ENCODE data around the gene DLAT. TPM values are rescaled to one million over a fixed set of nuclear protein-coding genes. Genes with fewer than 3 reads are reported as not detected.
"Not testable (repeated sequence)": the region's sequence is repeated elsewhere in the genome, so short reads cannot be mapped to it uniquely, and the experiment has no call there.

DLAT gene
- total and polyA plus RNA-seq, 5 donors, result 53.7 to 117 (median 95.9) TPM

DNA sequence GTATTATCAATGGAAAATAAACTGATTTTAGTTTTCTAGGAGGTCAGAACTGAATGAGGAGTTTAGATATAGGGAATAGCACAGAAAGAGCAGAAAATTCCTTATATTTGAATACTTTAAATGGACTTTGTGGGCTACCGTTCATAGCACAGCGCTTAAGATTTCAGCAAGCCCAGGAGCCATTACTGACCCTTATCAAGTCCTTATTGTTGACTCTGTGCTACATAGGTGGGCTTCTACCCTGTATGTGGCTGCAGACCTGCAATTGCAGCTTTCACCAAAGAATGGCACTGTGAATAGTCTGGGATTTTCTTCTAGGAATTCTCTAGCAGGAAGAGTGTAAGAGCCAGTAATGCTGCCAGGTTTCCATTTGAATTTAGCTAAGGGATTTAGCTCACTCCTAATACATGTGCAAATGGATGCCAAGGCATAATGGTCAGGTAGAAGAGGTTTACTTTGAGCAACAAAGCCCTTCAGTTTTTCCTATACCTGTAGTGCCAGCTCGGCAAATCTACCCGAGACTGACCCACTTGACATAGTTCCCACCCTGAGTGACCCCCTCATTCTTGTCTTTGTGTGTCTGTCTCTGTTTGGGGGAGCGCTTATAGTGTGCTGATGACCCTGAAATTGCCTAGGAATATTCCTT lies 42.5 kb upstream of the DLAT start:
- 74% methylated on average over 5 of the region's 5 CpGs for WGBS
- no peak for ATAC-seq
- H3K4me1 ChIP-seq (ENCODE audit: control insufficient read depth, insufficient read depth, low read length), result peaks cover 1% of the 10 kb centered on the region
- H3K4me3 ChIP-seq (ENCODE audit: low read length), result no peak overlapping the region
- H3K27me3 ChIP-seq (ENCODE audit: control insufficient read depth, insufficient read depth), result no peaks in the 10 kb centered on the region
- intact Hi-C loops (cut with DNase I), result loop anchor here in 3 of 4 donors (5.0 to 10.0 kb wide), 2 partner anchors 48 to 105 kb away; partner anchors contain the start of genes CFAP68 (in 2 of the 3), FDXACB1 (in 2 of the 3) and DIXDC1 (in 1 of the 3)
- no peaks in the 10 kb centered on the region for H3K9me3 ChIP-seq (ENCODE audit: control insufficient read depth, low read length)
- peak overlapping the region; percentile 33 for H3K27ac ChIP-seq (ENCODE audit: low read length)
- DNase-seq, result no peak

DNA sequence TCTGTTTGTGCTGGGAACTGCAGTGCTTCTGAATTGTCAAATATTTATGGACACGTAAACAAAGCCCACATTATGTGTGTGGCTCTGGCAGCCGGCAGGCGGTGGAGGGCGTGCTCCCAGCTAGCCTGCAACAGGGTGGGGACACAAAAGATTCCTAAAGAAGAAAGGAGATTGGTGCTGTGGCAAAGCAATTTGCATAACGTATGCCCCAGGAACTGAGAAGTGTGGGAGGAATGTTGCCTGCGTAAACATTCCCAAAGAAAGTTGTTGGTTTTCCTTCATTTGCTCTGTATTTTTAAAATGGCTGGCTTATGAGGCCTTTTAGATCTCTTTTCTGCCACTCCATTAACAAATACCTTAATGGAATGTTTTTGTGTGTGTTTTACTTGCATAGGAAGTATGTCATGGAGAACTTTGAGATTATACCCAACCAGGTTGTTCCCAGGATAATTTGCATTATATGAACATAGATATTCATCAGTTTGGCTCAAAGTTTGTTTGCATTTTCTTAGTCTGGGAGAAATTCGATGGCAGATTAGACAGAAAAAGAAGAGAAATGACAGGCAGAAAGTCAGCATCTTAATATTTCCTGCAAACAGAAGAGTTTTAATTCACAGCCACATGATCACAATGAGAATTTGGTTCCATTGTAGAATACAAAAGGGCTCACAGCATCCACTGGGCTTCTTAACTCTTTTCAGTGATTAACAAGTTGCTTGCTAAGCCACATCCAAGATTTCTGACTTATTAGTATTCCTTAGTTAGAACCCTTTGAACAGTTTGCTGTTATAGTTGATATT lies 41.8 kb upstream of the DLAT start:
- peak overlapping the region; percentile 33 for H3K27ac ChIP-seq (ENCODE audit: low read length)
- WGBS, result 49% methylated on average over 7 of the region's 7 CpGs
- H3K27me3 ChIP-seq (ENCODE audit: control insufficient read depth, insufficient read depth), result no peaks in the 10 kb centered on the region
- peak in 2 of 3 donors; percentile 67 to 76 for DNase-seq
- H3K9me3 ChIP-seq (ENCODE audit: control insufficient read depth, low read length), result no peaks in the 10 kb centered on the region
- no peak overlapping the region for H3K4me3 ChIP-seq (ENCODE audit: low read length)
- intact Hi-C loops (cut with DNase I), result loop anchor here in 3 of 4 donors (5.0 to 10.0 kb wide), 2 partner anchors 49 to 106 kb away; partner anchors contain the start of genes CFAP68 (in 2 of the 3), FDXACB1 (in 2 of the 3) and DIXDC1 (in 1 of the 3)
- H3K4me1 ChIP-seq (ENCODE audit: control insufficient read depth, insufficient read depth, low read length), result peaks cover 1% of the 10 kb centered on the region
- ATAC-seq, result peak; percentile 40 to 54

DNA sequence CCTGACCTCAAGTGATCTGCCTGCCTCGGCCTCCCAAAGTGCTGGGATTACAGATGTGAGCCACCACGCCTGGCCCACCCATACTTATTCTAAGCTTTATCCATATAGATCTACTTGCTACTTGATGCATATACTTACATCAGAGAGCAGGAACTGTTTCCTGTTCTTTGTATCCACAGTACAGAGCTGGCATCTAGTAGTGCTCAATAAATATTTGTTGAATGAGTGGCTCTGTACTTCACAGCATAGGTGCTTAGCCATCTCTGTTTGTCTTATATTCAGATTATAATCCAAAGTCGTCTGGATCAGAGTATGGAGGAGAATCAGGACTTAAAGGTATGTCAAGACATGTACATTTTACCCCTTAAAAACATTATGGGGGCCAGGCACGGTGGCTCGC lies 38.6 kb upstream of the DLAT start:
- Histone ChIP-seq H3K4me3 (ENCODE audit: low read length) (no peak overlapping the region), H3K27ac (ENCODE audit: low read length) (no peak overlapping the region), H3K9me3 (ENCODE audit: control insufficient read depth, low read length) (no peaks in the 10 kb centered on the region), H3K27me3 (ENCODE audit: control insufficient read depth, insufficient read depth) (no peaks in the 10 kb centered on the region), H3K4me1 (ENCODE audit: control insufficient read depth, insufficient read depth, low read length) (no peaks in the 10 kb centered on the region)
- 89% methylated on average over 5 of the region's 5 CpGs for WGBS
- DNase-seq, result no peak
- ATAC-seq, result no peak
- intact Hi-C loops (cut with DNase I), result loop anchor here in 1 of 4 donors (10.0 kb wide), 1 partner anchor 52 kb away; the partner anchor contains the start of gene DIXDC1

DNA sequence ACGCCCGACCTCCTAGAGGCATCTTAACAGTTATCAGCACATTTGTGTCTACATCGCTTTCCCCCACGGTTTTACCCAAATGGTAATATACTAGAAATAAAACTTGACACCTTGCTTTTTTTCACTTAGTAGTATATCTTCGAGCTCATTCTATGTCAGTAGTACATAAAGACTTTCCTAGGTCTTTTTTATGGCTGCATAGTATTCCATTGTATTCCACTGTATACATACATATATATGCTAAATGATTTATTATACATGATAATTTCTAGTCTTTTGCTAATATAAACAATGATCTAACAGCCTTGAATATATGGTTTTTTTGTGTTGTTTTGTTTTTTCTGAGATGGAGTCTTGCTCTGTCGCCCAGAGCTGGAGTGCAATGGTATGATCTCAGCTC lies 34.8 kb upstream of the DLAT start:
- H3K9me3 ChIP-seq (ENCODE audit: control insufficient read depth, low read length), result no peaks in the 10 kb centered on the region
- H3K27ac ChIP-seq (ENCODE audit: low read length), result no peak overlapping the region
- no peaks in the 10 kb centered on the region for H3K27me3 ChIP-seq (ENCODE audit: control insufficient read depth, insufficient read depth)
- WGBS, result 96% methylated on average over 6 of the region's 6 CpGs
- H3K4me3 ChIP-seq (ENCODE audit: low read length), result no peak overlapping the region
- intact Hi-C loops (cut with DNase I), result no loop called here
- DNase-seq, result no peak
- H3K4me1 ChIP-seq (ENCODE audit: control insufficient read depth, insufficient read depth, low read length), result no peaks in the 10 kb centered on the region
- ATAC-seq, result no peak

DNA sequence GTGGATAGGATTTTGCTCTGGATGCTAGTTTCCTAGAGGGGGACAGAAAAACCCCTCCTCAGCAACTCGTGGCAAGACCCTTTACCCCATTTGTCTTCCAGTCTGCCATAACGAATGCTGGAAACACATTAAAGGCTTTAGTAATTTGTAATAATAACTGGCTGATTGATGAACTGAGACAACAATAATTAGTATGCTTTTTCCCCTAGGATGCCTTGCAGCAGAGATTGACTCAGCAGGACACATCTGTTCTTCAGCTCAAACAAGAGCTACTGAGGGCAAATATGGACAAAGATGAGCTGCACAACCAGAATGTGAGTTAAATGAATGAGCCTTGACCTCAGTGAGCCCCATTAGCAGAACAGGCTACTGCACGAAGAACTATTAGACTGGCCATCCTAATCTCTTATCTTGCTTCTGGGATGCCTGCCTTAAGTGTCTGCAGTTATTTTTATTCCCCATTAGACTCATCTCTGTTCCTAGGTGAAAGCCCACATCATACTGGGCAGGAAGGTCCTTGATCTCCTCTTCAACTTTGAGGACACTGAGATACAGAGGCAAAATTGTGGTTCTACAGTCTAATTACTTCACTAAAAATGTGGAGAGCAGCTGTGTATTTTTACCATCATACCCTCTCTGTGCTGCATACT lies 32.9 kb upstream of the DLAT start:
- Histone ChIP-seq H3K27me3 (ENCODE audit: control insufficient read depth, insufficient read depth) (no peaks in the 10 kb centered on the region), H3K27ac (ENCODE audit: low read length) (peak overlapping the region; percentile 79), H3K4me1 (ENCODE audit: control insufficient read depth, insufficient read depth, low read length) (no peaks in the 10 kb centered on the region), H3K4me3 (ENCODE audit: low read length) (no peak overlapping the region), H3K9me3 (ENCODE audit: control insufficient read depth, low read length) (no peaks in the 10 kb centered on the region)
- 49% methylated on average over 3 of the region's 3 CpGs for WGBS
- ATAC-seq (peak; percentile 61 to 74), DNase-seq (no peak)
- intact Hi-C loops (cut with DNase I), result no loop called here

DNA sequence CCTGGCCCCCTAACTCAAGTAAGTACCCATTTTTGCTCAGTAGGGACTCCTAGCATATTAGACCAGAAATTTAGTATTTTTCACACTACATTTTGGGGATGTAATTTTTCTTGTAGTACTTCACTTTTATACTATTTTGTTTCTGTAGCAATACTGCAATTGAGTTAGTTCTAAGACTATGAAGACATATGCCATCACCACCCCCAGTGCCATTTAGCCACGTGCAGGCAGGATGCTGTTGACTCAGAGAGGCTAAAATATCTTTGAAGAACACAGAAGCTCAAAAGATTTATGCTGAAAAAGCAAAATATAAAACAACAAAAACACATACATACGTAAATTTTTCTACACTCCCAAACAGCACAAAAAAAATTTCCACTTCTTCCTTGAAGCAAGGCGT lies 29.1 kb upstream of the DLAT start:
- Histone ChIP-seq H3K9me3 (ENCODE audit: control insufficient read depth, low read length) (no peaks in the 10 kb centered on the region), H3K4me1 (ENCODE audit: control insufficient read depth, insufficient read depth, low read length) (no peaks in the 10 kb centered on the region), H3K27me3 (ENCODE audit: control insufficient read depth, insufficient read depth) (no peaks in the 10 kb centered on the region), H3K4me3 (ENCODE audit: low read length) (no peak overlapping the region), H3K27ac (ENCODE audit: low read length) (no peak overlapping the region)
- ATAC-seq (no peak), DNase-seq (no peak)
- intact Hi-C loops (cut with DNase I), result no loop called here
- WGBS, result 88% methylated on average over 3 of the region's 3 CpGs

DNA sequence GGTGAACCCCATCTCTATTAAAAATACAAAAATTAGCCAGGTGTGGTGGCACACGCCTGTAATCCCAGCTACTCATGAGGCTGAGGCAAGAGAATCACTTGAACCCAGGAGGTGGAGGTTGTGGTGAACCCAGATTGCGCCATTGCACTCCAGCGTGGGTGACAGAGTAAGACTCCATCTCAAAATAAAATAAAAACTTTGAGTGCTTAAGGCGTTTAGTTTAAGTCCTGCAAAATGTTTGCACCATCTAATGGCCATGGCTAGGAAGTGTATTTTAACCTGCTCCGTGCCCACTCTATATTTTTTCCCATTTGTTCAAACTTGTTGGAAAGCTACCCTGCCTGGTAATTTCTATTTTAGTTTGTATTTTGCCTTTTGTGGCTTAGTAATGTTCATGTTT lies 28.5 kb upstream of the DLAT start:
- peak; percentile 62 to 63 for ATAC-seq
- H3K27ac ChIP-seq (ENCODE audit: low read length); DNase-seq; H3K27me3 ChIP-seq (ENCODE audit: control insufficient read depth, insufficient read depth); intact Hi-C loops (cut with DNase I); H3K4me1 ChIP-seq (ENCODE audit: control insufficient read depth, insufficient read depth, low read length); H3K4me3 ChIP-seq (ENCODE audit: low read length); H3K9me3 ChIP-seq (ENCODE audit: control insufficient read depth, low read length): not testable (repeated sequence)
- 41% methylated on average over 5 of the region's 5 CpGs for WGBS

DNA sequence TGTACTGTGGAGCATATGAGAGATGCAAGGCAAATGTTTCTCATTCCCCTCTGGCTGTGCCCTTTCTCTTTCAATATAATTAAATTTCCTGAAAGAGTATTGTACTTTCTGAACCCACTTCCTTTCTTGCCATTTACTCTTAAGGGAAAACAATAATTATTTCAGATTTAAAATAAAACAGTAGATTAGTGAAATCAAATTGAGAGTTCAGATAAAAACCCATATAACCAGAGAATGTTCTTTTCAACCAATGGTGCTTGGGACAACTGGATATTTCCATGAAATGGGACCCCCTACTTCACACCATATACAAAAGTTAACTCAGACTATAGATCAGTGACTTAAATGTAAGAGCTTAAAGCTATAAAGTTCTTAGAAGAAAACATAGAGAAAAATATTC lies 26.1 kb upstream of the DLAT start:
- no peaks in the 10 kb centered on the region for H3K27me3 ChIP-seq (ENCODE audit: control insufficient read depth, insufficient read depth)
- H3K4me3 ChIP-seq (ENCODE audit: low read length), result no peak overlapping the region
- intact Hi-C loops (cut with DNase I), result no loop called here
- no peaks in the 10 kb centered on the region for H3K9me3 ChIP-seq (ENCODE audit: control insufficient read depth, low read length)
- no peak overlapping the region for H3K27ac ChIP-seq (ENCODE audit: low read length)
- DNase-seq, result no peak
- peaks cover 1% of the 10 kb centered on the region for H3K4me1 ChIP-seq (ENCODE audit: control insufficient read depth, insufficient read depth, low read length)
- ATAC-seq, result no peak

DNA sequence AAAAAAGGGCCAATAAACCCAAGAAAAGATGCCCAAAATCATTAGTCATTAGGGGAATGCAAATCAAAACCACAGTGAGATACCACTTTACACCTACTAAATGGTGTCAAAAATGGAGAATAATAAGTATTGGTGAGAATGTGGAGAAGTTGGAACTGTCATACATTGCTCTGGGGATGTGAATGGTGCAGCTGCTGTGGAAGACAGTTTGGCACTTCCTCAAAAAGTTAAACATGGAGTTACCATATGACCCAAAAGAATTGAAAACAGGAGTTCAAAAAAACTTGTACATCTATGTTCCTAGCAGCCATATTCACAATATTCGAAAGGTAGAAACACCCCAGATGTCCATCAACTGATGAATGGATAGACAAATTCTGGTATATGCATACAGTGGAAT lies 24.5 kb upstream of the DLAT start:
- intact Hi-C loops (cut with DNase I), result no loop called here
- DNase-seq (no peak), ATAC-seq (no peak)
- Histone ChIP-seq H3K9me3 (ENCODE audit: control insufficient read depth, low read length) (no peaks in the 10 kb centered on the region), H3K27ac (ENCODE audit: low read length) (no peak overlapping the region), H3K4me3 (ENCODE audit: low read length) (no peak overlapping the region), H3K27me3 (ENCODE audit: control insufficient read depth, insufficient read depth) (no peaks in the 10 kb centered on the region), H3K4me1 (ENCODE audit: control insufficient read depth, insufficient read depth, low read length) (peaks cover 1% of the 10 kb centered on the region)
- 97% methylated on average over 1 of the region's 1 CpG for WGBS

DNA sequence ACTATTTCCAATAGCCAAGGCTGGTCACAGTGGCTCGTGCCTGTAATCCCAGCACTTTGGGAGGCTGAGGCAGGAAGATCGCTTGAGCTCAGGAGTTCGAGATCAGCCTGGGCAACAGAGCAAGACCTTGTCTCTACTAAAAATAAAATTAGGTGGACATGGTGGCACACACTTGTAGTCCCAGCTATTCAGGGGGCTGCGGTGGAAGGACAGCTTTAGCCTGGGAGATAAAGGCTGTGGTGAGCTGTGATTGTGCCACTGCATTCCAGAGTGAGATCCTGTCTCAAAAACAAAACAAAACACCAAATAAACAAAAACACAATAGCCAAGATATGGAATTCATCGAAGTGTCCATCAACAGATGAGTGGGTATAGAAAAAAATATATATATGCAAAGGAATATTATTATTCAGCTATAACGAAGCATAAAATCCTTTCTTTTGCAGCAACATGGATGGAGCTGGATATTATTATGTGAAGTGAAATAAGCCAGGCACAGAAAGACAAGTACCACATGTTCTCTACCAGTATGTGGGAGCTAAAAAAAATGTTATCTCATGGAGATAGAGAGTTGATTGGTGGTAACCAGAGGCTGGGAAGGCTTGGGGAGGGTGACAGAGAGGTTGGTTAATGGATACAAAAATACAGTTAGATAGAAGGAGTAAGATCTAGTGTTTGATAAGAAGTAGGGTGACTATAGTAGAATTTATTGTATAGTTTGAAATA lies 22.6 kb upstream of the DLAT start:
- Histone ChIP-seq H3K4me1 (ENCODE audit: control insufficient read depth, insufficient read depth, low read length) (peaks cover 1% of the 10 kb centered on the region), H3K4me3 (ENCODE audit: low read length) (no peak overlapping the region), H3K9me3 (ENCODE audit: control insufficient read depth, low read length) (no peaks in the 10 kb centered on the region), H3K27ac (ENCODE audit: low read length) (peak overlapping the region; percentile 72), H3K27me3 (ENCODE audit: control insufficient read depth, insufficient read depth) (no peaks in the 10 kb centered on the region)
- 68% methylated on average over 6 of the region's 6 CpGs for WGBS
- intact Hi-C loops (cut with DNase I), result no loop called here
- ATAC-seq (peak in 1 of 2 donors; percentile 83), DNase-seq (no peak)

Measured in right cardiac atrium (tissue), 5 donors.